H1 (cell line): ENCODE measurements around the gene PDIA6. TPM values are rescaled to one million over a fixed set of nuclear protein-coding genes. Genes with fewer than 3 reads are reported as not detected.

Source experiments
- CTCF ChIA-PET: fragments of 300-600 bp; sonication (Branson Sonifier 250); formaldehyde crosslinking; loops from one replicate; lab custom pipeline; 2021; ENCODE audit not compliant: partially characterized antibody; lab: Charles Lee
- POLR2A ChIA-PET: fragments of 300-600 bp; sonication (Branson Sonifier 250); formaldehyde crosslinking; loops from one replicate; lab custom pipeline; 2021; ENCODE audit warnings: inconsistent platforms; ENCODE audit not compliant: partially characterized antibody; lab: Charles Lee
- DNase-seq, 2 experiments: peaks; one replicate each; pipeline versions ENCODE4 v3.0.0 to v3.0.0-alpha.2; 2010 to 2022; ENCODE audit warnings: low spot score in 2 of 2, low read depth in 1 of 2, mixed read lengths in 1 of 2
- FAIRE-seq: peaks from 2 replicates; lab custom pipeline; 2011; peaks lifted over from hg19 to GRCh38; lab: Jason Lieb, UNC
- H2AFZ ChIP-seq: 2 replicates; pipeline ENCODE4 v1.8.1; 2012; ENCODE audit warnings: low read length, inconsistent platforms
- H2AK5ac ChIP-seq: 2 replicates; pipeline ENCODE4 v1.6.1; 2013; ENCODE audit warnings: low read depth, low read length
- H2BK120ac ChIP-seq: replicated peaks from 2 replicates; pipeline ENCODE3; 2013; ENCODE audit warnings: low read depth, low read length, inconsistent platforms
- H2BK12ac ChIP-seq: 2 replicates; pipeline ENCODE4 v1.6.1; 2013; ENCODE audit warnings: low read depth, low read length
- H2BK15ac ChIP-seq: 2 replicates; pipeline ENCODE4 v1.6.1; 2013; ENCODE audit warnings: low read length
- H2BK20ac ChIP-seq: 2 replicates; pipeline ENCODE4 v1.6.1; 2013; ENCODE audit warnings: low read length
- H2BK5ac ChIP-seq: 2 replicates; pipeline ENCODE4 v1.6.1; 2013; ENCODE audit warnings: low read depth, low read length
- H3K14ac ChIP-seq: 2 replicates; pipeline ENCODE4 v1.6.1; 2013; ENCODE audit warnings: inconsistent platforms; ENCODE audit not compliant: insufficient read length
- H3K18ac ChIP-seq: 2 replicates; pipeline ENCODE4 v1.6.1; 2013; ENCODE audit warnings: low read length; ENCODE audit errors: extremely low read depth
- H3K23ac ChIP-seq: 2 replicates; pipeline ENCODE4 v1.6.1; 2013; ENCODE audit warnings: inconsistent platforms; ENCODE audit not compliant: insufficient read length
- H3K23me2 ChIP-seq: 2 replicates; pipeline ENCODE4 v1.6.1; 2013; ENCODE audit warnings: low read depth, low read length
- H3K27ac ChIP-seq: 2 replicates; pipeline ENCODE4 v1.6.1; 2011; ENCODE audit warnings: low read depth, low read length, inconsistent platforms
- H3K27me3 ChIP-seq, 4 experiments: replicated peaks in 1 of 4; 1 replicate in 1 of 4; 2 replicates in 3 of 4; pipeline versions ENCODE4 v1.6.1 to v1.8.1; 2011 to 2013; ENCODE audit warnings: low read length in 3 of 4, mild to moderate bottlenecking in 3 of 4, inconsistent platforms in 2 of 4, mixed read lengths in 2 of 4, moderate library complexity in 1 of 4; ENCODE audit not compliant: control insufficient read depth in 3 of 4, insufficient read depth in 3 of 4; ENCODE audit errors: extremely low read depth in 1 of 4
- H3K36me3 ChIP-seq, 4 experiments: 2 replicates each; pipeline versions ENCODE4 v1.6.1 to v1.8.1; 2011 to 2013; ENCODE audit warnings: mild to moderate bottlenecking in 4 of 4, low read length in 3 of 4, moderate library complexity in 2 of 4, control low read depth in 1 of 4, inconsistent platforms in 1 of 4; ENCODE audit not compliant: insufficient read depth in 4 of 4, control insufficient read depth in 2 of 4
- H3K4ac ChIP-seq: replicated peaks from 2 replicates; pipeline ENCODE3; 2013; ENCODE audit warnings: low read length, low read depth, mixed read lengths, inconsistent platforms; ENCODE audit not compliant: insufficient read length
- H3K4me1 ChIP-seq, 4 experiments: replicated peaks in 1 of 4; 1 replicate in 1 of 4; 2 replicates in 3 of 4; pipeline versions ENCODE4 v1.6.1 to v1.8.1; 2011 to 2013; ENCODE audit warnings: low read length in 3 of 4, inconsistent platforms in 2 of 4, mixed read lengths in 1 of 4; ENCODE audit not compliant: insufficient read depth in 4 of 4, control insufficient read depth in 3 of 4
- H3K4me2 ChIP-seq, 2 experiments: 2 replicates each; pipeline versions ENCODE4 v1.6.1 to v1.8.1; 2011 to 2013; ENCODE audit warnings: low read depth in 2 of 2, low read length in 2 of 2, control low read depth in 1 of 2, inconsistent platforms in 1 of 2, mild to moderate bottlenecking in 1 of 2; ENCODE audit not compliant: insufficient read depth in 1 of 2
- H3K4me3 ChIP-seq, 4 experiments: fragments of 200-600, 300-600 bp in 1 of 4; sonication (generic), shearing (Covaris generic), sonication (Bioruptor Twin) in 1 of 4; 2 replicates each; pipeline versions ENCODE4 v1.5.1 to v1.8.1; 2011 to 2016; ENCODE audit warnings: low read length in 4 of 4, low read depth in 3 of 4, control low read depth in 2 of 4, inconsistent platforms in 2 of 4, mild to moderate bottlenecking in 2 of 4, mixed read lengths in 1 of 4, moderate library complexity in 1 of 4; ENCODE audit not compliant: insufficient read depth in 2 of 4; ENCODE audit errors: extremely low read depth in 1 of 4
- H3K56ac ChIP-seq: replicated peaks from 2 replicates; pipeline ENCODE3; 2013; ENCODE audit warnings: low read depth, mild to moderate bottlenecking, mixed read lengths, low read length, inconsistent platforms; ENCODE audit not compliant: insufficient read length
- H3K79me1 ChIP-seq: 2 replicates; pipeline ENCODE4 v1.6.1; 2013; ENCODE audit warnings: low read depth, low read length, control low read depth
- H3K79me2 ChIP-seq, 2 experiments: 2 replicates each; pipeline versions ENCODE4 v1.6.1 to v1.8.1; 2012 to 2013; ENCODE audit warnings: low read length in 2 of 2, mild to moderate bottlenecking in 2 of 2, inconsistent platforms in 1 of 2; ENCODE audit not compliant: insufficient read depth in 2 of 2, control insufficient read depth in 1 of 2
- H3K9ac ChIP-seq, 4 experiments: replicated peaks in 1 of 4; 1 replicate in 1 of 4; 2 replicates in 3 of 4; pipeline versions ENCODE4 v1.6.1 to v1.8.1; 2011 to 2013; ENCODE audit warnings: low read depth in 3 of 4, low read length in 3 of 4, control low read depth in 2 of 4, mild to moderate bottlenecking in 2 of 4, moderate library complexity in 2 of 4, inconsistent platforms in 1 of 4; ENCODE audit errors: extremely low read depth in 1 of 4
- H3K9me3 ChIP-seq, 2 experiments: 2 replicates each; pipeline versions ENCODE4 v1.6.1 to v1.8.1; 2012 to 2013; ENCODE audit warnings: mild to moderate bottlenecking in 2 of 2, moderate library complexity in 2 of 2, control low read depth in 1 of 2, inconsistent platforms in 1 of 2, low read depth in 1 of 2, low read length in 1 of 2, mixed read lengths in 1 of 2; ENCODE audit not compliant: insufficient read depth in 2 of 2
- H4K20me1 ChIP-seq, 2 experiments: replicated peaks in 1 of 2; 2 replicates each; pipeline versions ENCODE3 to v1.8.1; 2011 to 2013; ENCODE audit warnings: inconsistent platforms in 2 of 2, low read length in 2 of 2, mild to moderate bottlenecking in 1 of 2; ENCODE audit not compliant: insufficient read depth in 2 of 2, control insufficient read depth in 1 of 2
- H4K5ac ChIP-seq: 2 replicates; pipeline ENCODE4 v1.6.1; 2013; ENCODE audit warnings: low read length, low read depth, mixed read lengths, inconsistent platforms; ENCODE audit not compliant: insufficient read length
- H4K8ac ChIP-seq: 2 replicates; pipeline ENCODE4 v1.8.0; 2013; ENCODE audit warnings: mild to moderate bottlenecking, moderate library complexity, low read length, inconsistent platforms; ENCODE audit not compliant: insufficient read depth; ENCODE audit errors: extremely low read depth
- H4K91ac ChIP-seq: replicated peaks from 2 replicates; pipeline ENCODE3; 2013; ENCODE audit warnings: low read length, mixed read lengths, inconsistent platforms; ENCODE audit not compliant: insufficient read length
- ATF2 ChIP-seq: IDR thresholded peaks from 2 replicates; pipeline ENCODE4 v1.6.1; 2012; ENCODE audit warnings: low read length, inconsistent platforms
- BRCA1 ChIP-seq: IDR thresholded peaks from 2 replicates; pipeline ENCODE4 v1.6.1; 2012; ENCODE audit warnings: low read depth, low read length, improper control_type of control experiment
- GABPA ChIP-seq: IDR thresholded peaks from 2 replicates; pipeline ENCODE4 v1.6.1; 2011; ENCODE audit warnings: mild to moderate bottlenecking, low read length, moderate library complexity, borderline replicate concordance; ENCODE audit not compliant: insufficient read depth
- MAFK ChIP-seq: IDR thresholded peaks from 2 replicates; pipeline ENCODE4 v1.6.1; 2012; ENCODE audit warnings: low read depth, mild to moderate bottlenecking, improper control_type of control experiment, low read length
- POLR2A ChIP-seq, 2 experiments: IDR thresholded peaks; 1 replicate in 1 of 2; 2 replicates in 1 of 2; pipeline ENCODE4 v1.6.1; 2011; ENCODE audit warnings: low read depth in 2 of 2, low read length in 2 of 2, mild to moderate bottlenecking in 2 of 2; ENCODE audit errors: control extremely low read depth in 1 of 2
- POLR2AphosphoS5 ChIP-seq: IDR thresholded peaks from 2 replicates; pipeline ENCODE4 v1.6.1; 2011; ENCODE audit warnings: low read depth, low read length
- RAD21 ChIP-seq, 2 experiments: IDR thresholded peaks in 1 of 2; conservative IDR thresholded peaks in 1 of 2; 2 replicates each; pipeline ENCODE4 v1.6.1; 2011; ENCODE audit warnings: low read depth in 2 of 2, low read length in 2 of 2, improper control_type of control experiment in 1 of 2, inconsistent platforms in 1 of 2, mild to moderate bottlenecking in 1 of 2, moderate library complexity in 1 of 2
- SRF ChIP-seq: IDR thresholded peaks from 2 replicates; pipeline ENCODE4 v1.6.1; 2011; ENCODE audit warnings: mild to moderate bottlenecking, low read depth, low read length, moderate library complexity
- YY1 ChIP-seq: IDR thresholded peaks from 2 replicates; pipeline ENCODE4 v1.6.1; 2011; ENCODE audit warnings: low read depth, mild to moderate bottlenecking, low read length
- WGBS, 2 experiments: shearing (Covaris generic) in 1 of 2; methylation state at CpG; one replicate each; pipeline versions ENCODE4 v1.1.6 to v1.1.7; 2013 to 2015; ENCODE audit warnings: low lambda C conversion rate in 2 of 2, mixed read lengths in 2 of 2, inconsistent platforms in 1 of 2, low coverage in 1 of 2, missing lambda C conversion rate in 1 of 2; ENCODE audit not compliant: insufficient replicate concordance in 2 of 2, insufficient coverage in 1 of 2, insufficient read length in 1 of 2; ENCODE audit errors: extremely low coverage in 1 of 2, missing lambda C conversion rate in 1 of 2; 5-methylcytosine and 5-hydroxymethylcytosine counted together
- polyA plus RNA-seq, 7 experiments: library from polyadenylated mRNA; depleted of rRNA in 3 of 7; stranded (reverse) in 5 of 7; unstranded in 2 of 7; fragments of >200 nt in 5 of 7; fragments of 200-250 nt in 2 of 7; gene quantifications; 1 replicate in 5 of 7; 2 replicates in 1 of 7; 4 replicates in 1 of 7; pipeline versions ENCODE4 v1.2.1 to v1.2.3, GENCODE V29; 2011 to 2013; ENCODE audit warnings: missing spikeins in 2 of 7, mixed read lengths in 2 of 7
- total RNA-seq: library from RNA; stranded (reverse); fragmentation: NEBNext Ultra II Directional; extraction: Animal tissue kit (Norgen Biotek cat#: 25700); gene quantifications from 2 replicates; pipeline ENCODE4 v1.2.1, GENCODE V29; 2021

PDIA6 gene
- total and polyA plus RNA-seq, 2 of the 8 experiments (the other 6 are each of a cell fraction or from before 2014, with no cell fraction given): 181 to 384 TPM

- Histone ChIP-seq H3K23me2 (no peaks in the 10 kb centered on the region), H3K27me3 (peaks cover 0 to 7% (median 4%) of the 10 kb centered on the region in 4 experiments; a peak in 3 of 7 replicates), H3K14ac (no peak overlapping the region), H3K4me2 (peak overlapping the region in 1 of 2 experiments; percentile 50; a peak in 2 of 4 replicates), H3K4me3 (no peak overlapping the region), H3K23ac (no peak overlapping the region), H3K9me3 (peaks cover 0 to 2% of the 10 kb centered on the region in 2 experiments; a peak in 1 of 4 replicates), H2BK15ac (no peak overlapping the region), H2BK5ac (0 out of 2 replicates have a peak overlapping the region, but pooled peaks have one; percentile 75), H3K79me2 (no peaks in the 10 kb centered on the region), H4K20me1 (no peaks in the 10 kb centered on the region), H3K27ac (no peak overlapping the region), H2AK5ac (no peak overlapping the region), H3K18ac (no peak overlapping the region; the same call in 1 of the 2 replicates), H3K36me3 (no peaks in the 10 kb centered on the region), H4K91ac (peak overlapping the region; percentile 88), H3K4ac (no peak overlapping the region), H3K9ac (no peak overlapping the region), H4K8ac (peak overlapping the region; percentile 62), H2AFZ (peak overlapping the region; percentile 60; the same call in 1 of the 2 replicates), H2BK12ac (no peak overlapping the region), H2BK20ac (no peak overlapping the region), H4K5ac (peak overlapping the region; percentile 10), H2BK120ac (no peak overlapping the region), H3K79me1 (no peaks in the 10 kb centered on the region), H3K56ac (no peak overlapping the region), H3K4me1 (peaks cover 0 to 7% (median 4%) of the 10 kb centered on the region in 4 experiments; a peak in 5 of 7 replicates)
- FAIRE-seq (no peak), DNase-seq (peak; percentile 75 to 99)
- 52% methylated on average over 43 of the region's 48 CpGs; no CpG with 5 or more reads in 1 of the 2 experiments for WGBS, 2 experiments
- ChIA-PET CTCF (interaction anchor here (0.6 to 11.2 kb wide), 42 partner anchors 9 to 611 kb away, joined by 3 to 234 read pairs (median 4); partner anchors contain the start of genes KCNF1 and PDIA6), POLR2A (interaction anchor here (0.6 to 0.9 kb wide), 3 partner anchors 9 to 333 kb away, joined by 3 to 5 read pairs (median 5); no protein-coding TSS in a partner anchor)
- TF ChIP-seq YY1 (peak; percentile 61; the same call in 1 of the 2 replicates), POLR2A (IDR thresholded peaks at IDR 0.05; ENCODE audit: control extremely low read depth in 1 of 2, low read depth in 2 of 2, low read length in 2 of 2) (no peak), SRF (no peak), ATF2 (no peak), GABPA (peak; percentile 79; the same call in 1 of the 2 replicates), MAFK (no peak), BRCA1 (no peak), POLR2AphosphoS5 (no peak), RAD21 (IDR thresholded peaks at IDR 0.05 in 1 of 2, conservative IDR thresholded peaks at IDR 0.05 in 1 of 2; ENCODE audit: low read depth in 2 of 2, low read length in 2 of 2) (peak; percentile 93 to 98)
These were observed 22.7 kb upstream of the PDIA6 start for GRCh38 chr2:10835052-10835970.
